Measurements from ENCODE around the gene ADPRH. TPM values are rescaled to one million over a fixed set of nuclear protein-coding genes. Genes with fewer than 3 reads are reported as not detected.

The ADPRH gene
- total RNA-seq, 1 experiment from 2014 or later: 3.6 TPM

DNA sequence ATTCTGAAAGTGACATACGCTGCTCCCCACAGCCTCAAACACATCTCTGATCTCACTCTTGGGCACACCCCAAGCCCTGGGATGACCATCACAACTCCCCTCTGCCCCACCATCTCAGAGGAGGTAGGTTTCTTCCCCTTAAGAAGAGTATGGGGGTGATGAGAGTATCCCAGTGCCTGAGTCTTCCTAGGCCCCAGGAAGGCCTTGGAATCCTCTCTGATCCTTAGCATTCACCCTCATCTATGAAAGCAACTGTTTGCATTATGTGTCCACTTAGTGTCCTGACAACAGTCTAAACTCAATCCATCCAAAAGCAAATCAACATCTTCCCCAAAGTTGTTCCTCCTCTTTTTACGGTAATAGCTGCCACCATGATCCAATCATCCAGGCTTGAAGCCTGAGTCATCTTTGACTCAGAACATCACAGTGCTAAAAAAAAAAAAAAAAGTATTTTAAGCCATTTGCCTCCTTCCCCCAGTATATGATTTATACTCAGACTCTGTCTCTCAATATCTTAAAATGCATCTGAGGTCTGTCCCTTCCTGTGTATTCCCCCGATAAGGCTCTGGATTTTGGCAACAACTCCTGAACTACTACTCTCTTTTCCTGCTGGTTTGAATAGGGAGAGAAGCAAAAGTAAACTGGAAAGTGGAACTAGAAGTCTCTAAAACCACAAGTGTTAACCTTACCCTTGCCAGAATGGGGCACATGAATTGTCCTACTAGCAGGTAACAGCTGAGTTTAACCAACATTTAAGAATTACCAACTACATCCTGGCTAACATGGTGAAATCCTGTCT lies 58.6 kb downstream of the ADPRH start:
- TF ChIP-seq, protein P1, sequence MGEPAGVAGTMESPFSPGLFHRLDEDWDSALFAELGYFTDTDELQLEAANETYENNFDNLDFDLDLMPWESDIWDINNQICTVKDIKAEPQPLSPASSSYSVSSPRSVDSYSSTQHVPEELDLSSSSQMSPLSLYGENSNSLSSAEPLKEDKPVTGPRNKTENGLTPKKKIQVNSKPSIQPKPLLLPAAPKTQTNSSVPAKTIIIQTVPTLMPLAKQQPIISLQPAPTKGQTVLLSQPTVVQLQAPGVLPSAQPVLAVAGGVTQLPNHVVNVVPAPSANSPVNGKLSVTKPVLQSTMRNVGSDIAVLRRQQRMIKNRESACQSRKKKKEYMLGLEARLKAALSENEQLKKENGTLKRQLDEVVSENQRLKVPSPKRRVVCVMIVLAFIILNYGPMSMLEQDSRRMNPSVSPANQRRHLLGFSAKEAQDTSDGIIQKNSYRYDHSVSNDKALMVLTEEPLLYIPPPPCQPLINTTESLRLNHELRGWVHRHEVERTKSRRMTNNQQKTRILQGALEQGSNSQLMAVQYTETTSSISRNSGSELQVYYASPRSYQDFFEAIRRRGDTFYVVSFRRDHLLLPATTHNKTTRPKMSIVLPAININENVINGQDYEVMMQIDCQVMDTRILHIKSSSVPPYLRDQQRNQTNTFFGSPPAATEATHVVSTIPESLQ (CRISPR knock-in tag; IDR thresholded peaks at IDR 0.05): no peak
- no peak for TF ChIP-seq ZNF263 (CRISPR knock-in tag; IDR thresholded peaks at IDR 0.05; ENCODE audit: low read depth)
- no peak for TF ChIP-seq PRRX2 (CRISPR knock-in tag; IDR thresholded peaks at IDR 0.05)
- TF ChIP-seq NR2C2 (CRISPR knock-in tag; IDR thresholded peaks at IDR 0.05): no peak
- no peak for TF ChIP-seq NR3C1 (CRISPR knock-in tag; conservative IDR thresholded peaks at IDR 0.05; ENCODE audit: low read depth)
- TF ChIP-seq, protein P2, sequence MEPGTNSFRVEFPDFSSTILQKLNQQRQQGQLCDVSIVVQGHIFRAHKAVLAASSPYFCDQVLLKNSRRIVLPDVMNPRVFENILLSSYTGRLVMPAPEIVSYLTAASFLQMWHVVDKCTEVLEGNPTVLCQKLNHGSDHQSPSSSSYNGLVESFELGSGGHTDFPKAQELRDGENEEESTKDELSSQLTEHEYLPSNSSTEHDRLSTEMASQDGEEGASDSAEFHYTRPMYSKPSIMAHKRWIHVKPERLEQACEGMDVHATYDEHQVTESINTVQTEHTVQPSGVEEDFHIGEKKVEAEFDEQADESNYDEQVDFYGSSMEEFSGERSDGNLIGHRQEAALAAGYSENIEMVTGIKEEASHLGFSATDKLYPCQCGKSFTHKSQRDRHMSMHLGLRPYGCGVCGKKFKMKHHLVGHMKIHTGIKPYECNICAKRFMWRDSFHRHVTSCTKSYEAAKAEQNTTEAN (CRISPR knock-in tag; IDR thresholded peaks at IDR 0.05): no peak
- TF ChIP-seq SMAD4 (CRISPR knock-in tag; IDR thresholded peaks at IDR 0.05): no peak
- TF ChIP-seq FOXJ3 (CRISPR knock-in tag; IDR thresholded peaks at IDR 0.05; ENCODE audit: borderline replicate concordance): no peak
- TF ChIP-seq ESRRA (CRISPR knock-in tag; IDR thresholded peaks at IDR 0.05; ENCODE audit: borderline replicate concordance): no peak
- TF ChIP-seq, protein P3, sequence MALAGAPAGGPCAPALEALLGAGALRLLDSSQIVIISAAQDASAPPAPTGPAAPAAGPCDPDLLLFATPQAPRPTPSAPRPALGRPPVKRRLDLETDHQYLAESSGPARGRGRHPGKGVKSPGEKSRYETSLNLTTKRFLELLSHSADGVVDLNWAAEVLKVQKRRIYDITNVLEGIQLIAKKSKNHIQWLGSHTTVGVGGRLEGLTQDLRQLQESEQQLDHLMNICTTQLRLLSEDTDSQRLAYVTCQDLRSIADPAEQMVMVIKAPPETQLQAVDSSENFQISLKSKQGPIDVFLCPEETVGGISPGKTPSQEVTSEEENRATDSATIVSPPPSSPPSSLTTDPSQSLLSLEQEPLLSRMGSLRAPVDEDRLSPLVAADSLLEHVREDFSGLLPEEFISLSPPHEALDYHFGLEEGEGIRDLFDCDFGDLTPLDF (CRISPR knock-in tag; IDR thresholded peaks at IDR 0.05): no peak
- TF ChIP-seq, protein P4, sequence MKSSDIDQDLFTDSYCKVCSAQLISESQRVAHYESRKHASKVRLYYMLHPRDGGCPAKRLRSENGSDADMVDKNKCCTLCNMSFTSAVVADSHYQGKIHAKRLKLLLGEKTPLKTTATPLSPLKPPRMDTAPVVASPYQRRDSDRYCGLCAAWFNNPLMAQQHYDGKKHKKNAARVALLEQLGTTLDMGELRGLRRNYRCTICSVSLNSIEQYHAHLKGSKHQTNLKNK (CRISPR knock-in tag; IDR thresholded peaks at IDR 0.05): no peak
- TF ChIP-seq RORB (CRISPR knock-in tag; IDR thresholded peaks at IDR 0.05): no peak
- TF ChIP-seq, protein P5, sequence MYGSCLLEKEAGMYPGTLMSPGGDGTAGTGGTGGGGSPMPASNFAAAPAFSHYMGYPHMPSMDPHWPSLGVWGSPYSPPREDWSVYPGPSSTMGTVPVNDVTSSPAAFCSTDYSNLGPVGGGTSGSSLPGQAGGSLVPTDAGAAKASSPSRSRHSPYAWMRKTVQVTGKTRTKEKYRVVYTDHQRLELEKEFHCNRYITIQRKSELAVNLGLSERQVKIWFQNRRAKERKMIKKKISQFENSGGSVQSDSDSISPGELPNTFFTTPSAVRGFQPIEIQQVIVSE (CRISPR knock-in tag; IDR thresholded peaks at IDR 0.05; ENCODE audit: borderline replicate concordance): no peak
- TF ChIP-seq ZNF671 (CRISPR knock-in tag; IDR thresholded peaks at IDR 0.05): no peak
- TF ChIP-seq EMX1 (CRISPR knock-in tag; IDR thresholded peaks at IDR 0.05): no peak
- TF ChIP-seq, protein P6, sequence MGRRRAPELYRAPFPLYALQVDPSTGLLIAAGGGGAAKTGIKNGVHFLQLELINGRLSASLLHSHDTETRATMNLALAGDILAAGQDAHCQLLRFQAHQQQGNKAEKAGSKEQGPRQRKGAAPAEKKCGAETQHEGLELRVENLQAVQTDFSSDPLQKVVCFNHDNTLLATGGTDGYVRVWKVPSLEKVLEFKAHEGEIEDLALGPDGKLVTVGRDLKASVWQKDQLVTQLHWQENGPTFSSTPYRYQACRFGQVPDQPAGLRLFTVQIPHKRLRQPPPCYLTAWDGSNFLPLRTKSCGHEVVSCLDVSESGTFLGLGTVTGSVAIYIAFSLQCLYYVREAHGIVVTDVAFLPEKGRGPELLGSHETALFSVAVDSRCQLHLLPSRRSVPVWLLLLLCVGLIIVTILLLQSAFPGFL (CRISPR knock-in tag; IDR thresholded peaks at IDR 0.05; ENCODE audit: borderline replicate concordance): no peak
- TF ChIP-seq ZNF219 (CRISPR knock-in tag; IDR thresholded peaks at IDR 0.05; ENCODE audit: borderline replicate concordance): no peak
- TF ChIP-seq, protein P7, sequence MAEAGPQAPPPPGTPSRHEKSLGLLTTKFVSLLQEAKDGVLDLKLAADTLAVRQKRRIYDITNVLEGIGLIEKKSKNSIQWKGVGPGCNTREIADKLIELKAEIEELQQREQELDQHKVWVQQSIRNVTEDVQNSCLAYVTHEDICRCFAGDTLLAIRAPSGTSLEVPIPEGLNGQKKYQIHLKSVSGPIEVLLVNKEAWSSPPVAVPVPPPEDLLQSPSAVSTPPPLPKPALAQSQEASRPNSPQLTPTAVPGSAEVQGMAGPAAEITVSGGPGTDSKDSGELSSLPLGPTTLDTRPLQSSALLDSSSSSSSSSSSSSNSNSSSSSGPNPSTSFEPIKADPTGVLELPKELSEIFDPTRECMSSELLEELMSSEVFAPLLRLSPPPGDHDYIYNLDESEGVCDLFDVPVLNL (CRISPR knock-in tag; IDR thresholded peaks at IDR 0.05; ENCODE audit: borderline replicate concordance, low read depth): no peak
- Mint-ChIP-seq H3K9me3 (0 out of 2 replicates have a peak, but pooled peaks cover 3% of the 10 kb centered on the region), H3K4me1 (no peaks in the 10 kb centered on the region), H3K4me3 (no peak overlapping the region), H3K36me3 (no peaks in the 10 kb centered on the region), H3K27ac (no peak overlapping the region), H3K27me3 (ENCODE audit: low read depth) (no peaks in the 10 kb centered on the region)
- DNase-seq (ENCODE audit: low spot score) (no peak), ATAC-seq (no peak)
- ChIA-PET POLR2A (no interaction called here), CTCF (interaction anchor here (0.6 kb wide), 1 partner anchor 22 kb away, joined by 3 read pairs; no protein-coding TSS in a partner anchor)

Other genes starting within 250 kb of the ADPRH start
- 44.5 to 48.9 TPM (median 46.7 TPM) in 3 replicates for gene TMEM39A, start 115.9 kb upstream of the ADPRH start, total RNA-seq (2021)
- gene POGLUT1, start 110.5 kb upstream of the ADPRH start, total RNA-seq (2021): 14.2 to 22.8 TPM (median 21.3 TPM) in 3 replicates
- gene TIMMDC1, start 80.9 kb upstream of the ADPRH start, total RNA-seq (2021): 114 to 121 TPM (median 116 TPM) in 3 replicates
- 0.14 to 0.24 TPM in 2 of 3 replicates, not detected in the other for gene CD80, start 19.9 kb upstream of the ADPRH start, total RNA-seq (2021)
- gene PLA1A, start 18.4 kb downstream of the ADPRH start, total RNA-seq (2021): 0.11 TPM in 1 of 3 replicates, not detected in the others
- gene POPDC2, start 81.1 kb downstream of the ADPRH start, total RNA-seq (2021): 0.48 to 0.64 TPM (median 0.53 TPM) in 3 replicates
- 49.7 to 56.0 TPM (median 50.3 TPM) in 3 replicates for gene COX17, start 97.9 kb downstream of the ADPRH start, total RNA-seq (2021)
- 2.2 to 3.5 TPM (median 3.3 TPM) in 3 replicates for gene CFAP91, start 123.5 kb downstream of the ADPRH start, total RNA-seq (2021)
- 1.7 to 2.8 TPM (median 2.7 TPM) in 3 replicates for gene NR1I2, start 202.6 kb downstream of the ADPRH start, total RNA-seq (2021)